SKM-1 (cell line): Measurements from ENCODE around the gene TRIM44.
"Not testable (repeated sequence)": the region's sequence is repeated elsewhere in the genome, so short reads cannot be mapped to it uniquely, and the experiment has no call there.

Source experiments
- DNase-seq: peaks from one replicate; lab custom pipeline; 2025; ENCODE audit not compliant: unreplicated experiment; lab: John Stamatoyannopoulos, UW

TRIM44 gene

DNA sequence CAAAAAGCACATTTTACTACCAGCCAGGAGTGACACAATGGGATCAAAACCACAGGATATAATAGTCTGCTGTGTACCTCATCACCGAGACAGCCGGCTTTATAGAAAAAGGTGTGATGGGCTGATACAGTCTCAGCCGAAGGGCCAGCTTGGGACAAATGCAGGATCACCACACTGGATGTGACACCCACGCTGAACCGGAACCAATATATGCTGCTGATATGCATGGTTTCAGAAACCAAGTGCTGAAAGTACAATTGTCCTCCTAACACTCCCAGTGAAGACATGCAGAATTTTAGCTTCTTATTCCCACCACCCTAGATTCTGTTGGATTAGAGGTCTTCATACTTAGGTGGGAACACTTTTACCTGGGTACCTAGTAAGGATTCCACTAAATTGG is 184.3 kb downstream of the TRIM44 start:
- no peak for DNase-seq

DNA sequence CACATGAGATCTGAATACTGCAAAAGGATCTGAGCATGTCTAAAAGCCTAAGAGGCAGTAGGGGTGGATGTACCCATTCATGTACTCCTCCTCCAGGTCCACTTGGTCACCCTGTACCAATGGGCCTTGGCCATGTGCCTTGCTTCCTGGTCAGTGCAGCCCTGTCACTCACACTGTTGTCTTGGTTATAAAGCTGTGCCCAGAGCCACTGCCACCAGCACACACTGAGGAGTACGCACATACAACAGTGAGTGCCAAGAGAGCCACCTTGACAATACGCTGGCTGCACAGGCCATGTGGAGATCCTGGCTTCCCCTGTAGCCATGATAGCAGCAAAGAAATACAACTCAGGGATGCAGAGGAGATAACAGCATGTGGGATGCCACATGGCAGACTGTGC is 184.9 kb downstream of the TRIM44 start:
- no peak for DNase-seq

- DNase-seq, result no peak
Measured at GRCh38 chr11:35848616-35849015, 186.0 kb downstream of the TRIM44 start.

DNA sequence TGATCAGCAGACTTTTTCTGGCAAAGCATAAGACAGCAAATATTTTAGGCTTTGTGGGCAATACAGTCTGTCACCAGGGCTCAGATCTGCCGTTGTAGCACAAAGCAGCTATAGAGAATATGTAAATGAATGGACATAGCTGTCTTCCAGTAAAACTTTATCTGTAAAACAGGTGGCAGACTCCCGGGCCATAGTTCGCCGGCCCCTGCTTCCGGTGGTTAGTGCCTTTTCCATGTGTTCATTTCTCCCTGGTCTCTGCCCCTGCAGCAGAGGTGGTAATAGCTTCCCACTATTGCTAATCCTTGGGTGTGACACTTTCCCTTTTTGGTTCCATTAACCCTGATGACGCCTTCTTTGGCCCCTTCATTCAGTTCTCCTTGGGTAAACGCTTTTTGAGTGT is 187.6 kb downstream of the TRIM44 start:
- no peak for DNase-seq

- no peak for DNase-seq
Measured at GRCh38 chr11:35851342-35851741, 188.8 kb downstream of the TRIM44 start.

DNA sequence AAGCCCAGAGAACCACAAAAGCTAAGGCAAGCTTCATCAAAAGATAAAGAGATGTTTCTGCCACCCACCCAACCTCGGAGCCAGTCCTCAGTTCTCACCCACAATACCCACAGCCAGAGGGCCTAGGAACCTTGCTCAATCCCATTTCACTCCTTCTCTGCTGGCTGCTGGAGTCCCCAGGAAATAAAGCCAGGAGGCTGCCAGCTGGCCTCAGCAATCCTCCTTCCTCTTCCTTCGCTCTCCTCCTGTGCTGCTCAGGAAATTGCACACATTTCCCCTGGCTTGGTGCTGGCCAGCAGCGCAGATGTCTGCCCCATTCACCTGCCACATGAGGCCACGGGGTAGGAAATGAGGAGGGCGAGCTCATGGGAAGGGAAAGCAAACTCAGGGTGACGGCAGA is 189.5 kb downstream of the TRIM44 start:
- DNase-seq, result peak; percentile 52

- DNase-seq, result no peak
Measured at GRCh38 chr11:35853971-35854370, 191.4 kb downstream of the TRIM44 start.

DNA sequence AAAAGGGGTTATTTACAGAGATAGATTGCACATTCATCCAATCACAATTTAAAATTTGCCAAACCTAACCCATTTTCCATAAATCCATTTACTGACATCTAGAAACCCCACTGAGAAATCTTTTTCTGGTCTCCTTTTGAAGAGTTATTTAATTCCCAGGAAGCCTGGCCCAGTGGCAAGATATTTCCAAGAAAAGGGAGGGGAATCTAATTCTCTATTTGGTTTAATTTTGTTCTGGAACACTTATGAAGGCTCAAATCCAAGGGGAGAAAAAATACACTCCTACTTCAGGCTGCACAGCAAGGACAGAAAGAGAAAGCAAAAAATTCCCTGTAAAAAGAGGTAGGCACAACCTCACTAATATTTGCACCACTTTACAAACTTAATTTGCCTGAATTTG is 193.1 kb downstream of the TRIM44 start:
- DNase-seq, result no peak

DNA sequence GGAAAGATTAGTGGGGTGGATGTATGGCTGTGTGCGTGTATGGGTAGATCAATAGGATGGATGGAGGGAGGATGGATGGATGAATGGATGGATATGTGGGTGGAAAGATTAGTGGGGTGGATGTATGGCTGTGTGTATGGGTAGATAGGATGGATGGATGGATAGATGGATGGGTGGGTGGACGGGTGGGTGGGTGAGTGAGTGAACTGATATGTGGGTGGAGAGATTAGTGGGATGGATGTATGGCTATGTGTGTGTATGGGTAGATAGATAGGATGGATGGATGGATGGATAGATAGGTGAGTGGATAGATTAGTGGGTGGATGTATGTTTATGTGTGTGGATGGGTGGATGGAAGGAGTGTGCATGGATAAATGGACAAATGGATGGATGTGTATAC is 193.7 kb downstream of the TRIM44 start:
- no peak for DNase-seq

DNA sequence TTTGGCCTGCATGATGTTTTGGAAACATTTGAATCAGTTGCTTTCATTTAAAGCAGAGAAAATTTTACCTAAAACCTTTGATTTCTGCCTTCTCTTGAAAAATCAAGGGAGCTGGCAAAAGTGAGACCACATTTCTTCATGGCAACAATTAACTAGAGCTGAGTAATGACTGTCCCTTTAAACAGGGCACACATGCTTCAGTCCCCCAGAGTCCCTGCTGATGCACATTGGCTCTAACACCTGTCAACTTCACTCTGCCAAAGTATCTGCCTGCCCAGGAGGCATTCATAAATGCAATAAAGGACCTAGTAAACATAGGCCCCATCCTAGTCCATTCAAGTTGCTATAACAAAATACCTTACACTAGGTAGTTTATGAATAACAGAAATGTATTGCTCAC is 194.2 kb downstream of the TRIM44 start:
- DNase-seq, result no peak

DNA sequence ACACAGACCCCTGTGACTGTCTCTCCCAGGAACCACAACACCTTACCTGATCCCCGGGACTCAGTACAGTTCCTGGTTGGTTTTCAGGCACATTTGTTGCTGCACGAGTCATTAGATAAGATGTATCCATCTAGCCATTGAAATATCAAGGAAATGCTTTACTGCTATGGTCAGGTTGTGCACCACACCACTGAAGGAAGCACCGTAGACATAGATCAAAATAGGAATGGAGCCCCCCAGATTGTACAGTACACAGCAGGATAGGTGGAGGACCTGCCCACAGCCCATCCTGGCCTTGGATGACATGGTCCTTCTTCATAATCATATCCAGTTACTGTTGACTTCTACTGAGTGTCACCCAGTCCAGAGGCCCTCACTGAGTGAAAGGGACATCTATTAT is 195.3 kb downstream of the TRIM44 start:
- DNase-seq, result no peak

GRCh38 chr11:35859301-35859700 is 196.7 kb downstream of the TRIM44 start:
- DNase-seq, result no peak

DNA sequence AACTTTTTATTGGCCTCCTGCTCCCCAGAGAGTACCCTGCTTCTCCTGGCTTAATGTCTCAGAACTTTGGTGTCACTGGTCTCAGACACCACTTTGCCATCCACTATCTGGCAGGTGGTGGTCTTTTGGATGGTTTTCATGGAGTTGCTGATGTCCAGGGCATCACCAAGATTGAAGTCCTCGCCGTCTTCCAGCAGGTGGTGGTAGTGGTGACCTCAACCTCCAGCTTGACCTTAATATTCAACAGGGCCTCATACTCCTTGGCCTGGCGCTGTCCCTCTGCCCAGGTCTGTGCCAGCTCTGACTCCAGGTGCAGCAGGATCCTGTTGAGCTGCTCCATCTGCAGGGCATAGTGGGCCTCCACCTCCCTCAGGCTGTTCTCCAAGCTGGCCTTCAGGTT is 197.6 kb downstream of the TRIM44 start:
- not testable (repeated sequence) for DNase-seq

DNA sequence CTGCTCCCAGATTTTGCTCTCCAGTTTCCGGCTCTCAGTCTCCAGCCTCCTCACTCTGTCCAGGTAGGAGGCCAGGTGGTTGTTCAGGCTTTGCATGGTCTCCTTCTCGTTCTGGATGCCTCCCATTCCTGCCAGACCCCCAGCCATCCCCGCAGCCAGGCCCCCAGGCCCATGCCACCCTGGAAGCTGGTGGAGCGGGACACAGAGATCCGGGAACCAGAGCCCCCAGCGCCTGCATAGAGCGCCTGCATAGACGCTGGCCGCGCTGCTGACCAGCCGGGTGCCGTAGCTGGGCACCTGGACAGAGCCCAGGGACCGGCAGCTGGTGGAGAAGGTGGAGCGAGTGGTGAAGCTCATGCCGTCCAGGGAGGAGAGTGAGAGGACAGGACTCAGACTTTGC is 198.6 kb downstream of the TRIM44 start:
- DNase-seq, result no peak

- DNase-seq, result no peak
Measured at GRCh38 chr11:35862666-35863065, 200.1 kb downstream of the TRIM44 start.

- DNase-seq, result no peak
Measured at GRCh38 chr11:35864131-35864530, 201.6 kb downstream of the TRIM44 start.

GRCh38 chr11:35866601-35867000 is 204.0 kb downstream of the TRIM44 start:
- DNase-seq, result no peak
